ENCODE results near the gene HOXA11.

The HOXA11 gene

GRCh38 chr7:27139334-27140125 lies 45.5 kb downstream of the HOXA11 start:
- no peaks in the 10 kb centered on the region for H4K20me1 ChIP-seq (ENCODE audit: insufficient read depth, low read length)
- H3K27me3 ChIP-seq (ENCODE audit: insufficient read depth, low read length): no peaks in the 10 kb centered on the region
- TF ChIP-seq CTCF (IDR thresholded peaks at IDR 0.05; ENCODE audit: low read length): no peak
- TF ChIP-seq EZH2 (IDR thresholded peaks at IDR 0.05; ENCODE audit: borderline replicate concordance, low read length): no peak
- H3K9ac ChIP-seq (ENCODE audit: low read length): no peak overlapping the region
- H3K4me3 ChIP-seq (ENCODE audit: low read depth, low read length, poor library complexity, severe bottlenecking): no peak overlapping the region
- no peaks in the 10 kb centered on the region for H3K79me2 ChIP-seq (ENCODE audit: insufficient read depth, low read length)
- no peak overlapping the region for H3K27ac ChIP-seq (ENCODE audit: low read depth, low read length, poor library complexity, severe bottlenecking)
- no peaks in the 10 kb centered on the region for H3K9me3 ChIP-seq (ENCODE audit: low read length)
- H3K4me2 ChIP-seq (ENCODE audit: low read length): no peak overlapping the region
- H3K9me2 ChIP-seq (ENCODE audit: low read depth, low read length): no peaks in the 10 kb centered on the region
- no peaks in the 10 kb centered on the region for H3F3A ChIP-seq (ENCODE audit: insufficient read depth, low read length)
- no peak overlapping the region for H2AFZ ChIP-seq (ENCODE audit: low read length)
- H3K4me1 ChIP-seq (ENCODE audit: insufficient read depth, low read length, severe bottlenecking): peaks cover 17% of the 10 kb centered on the region
- no peaks in the 10 kb centered on the region for H3K36me3 ChIP-seq (ENCODE audit: insufficient read depth, low read length)

- no peaks in the 10 kb centered on the region for H3K9me2 ChIP-seq (ENCODE audit: low read depth, low read length)
- TF ChIP-seq EZH2 (IDR thresholded peaks at IDR 0.05; ENCODE audit: borderline replicate concordance, low read length) (no peak), CTCF (IDR thresholded peaks at IDR 0.05; ENCODE audit: low read length) (no peak)
- no peaks in the 10 kb centered on the region for H3K27me3 ChIP-seq (ENCODE audit: insufficient read depth, low read length)
- H3K36me3 ChIP-seq (ENCODE audit: insufficient read depth, low read length): no peaks in the 10 kb centered on the region
- H3K4me2 ChIP-seq (ENCODE audit: low read length): no peak overlapping the region
- H3K27ac ChIP-seq (ENCODE audit: low read depth, low read length, poor library complexity, severe bottlenecking): no peak overlapping the region
- H3K9me3 ChIP-seq (ENCODE audit: low read length): no peaks in the 10 kb centered on the region
- no peak overlapping the region for H3K4me3 ChIP-seq (ENCODE audit: low read depth, low read length, poor library complexity, severe bottlenecking)
- H3F3A ChIP-seq (ENCODE audit: insufficient read depth, low read length): no peaks in the 10 kb centered on the region
- H3K79me2 ChIP-seq (ENCODE audit: insufficient read depth, low read length): no peaks in the 10 kb centered on the region
- no peaks in the 10 kb centered on the region for H4K20me1 ChIP-seq (ENCODE audit: insufficient read depth, low read length)
- no peak overlapping the region for H3K9ac ChIP-seq (ENCODE audit: low read length)
- no peak overlapping the region for H2AFZ ChIP-seq (ENCODE audit: low read length)
- H3K4me1 ChIP-seq (ENCODE audit: insufficient read depth, low read length, severe bottlenecking): peaks cover 11% of the 10 kb centered on the region
These were observed 46.1 kb downstream of the HOXA11 start for GRCh38 chr7:27138985-27139333.

GRCh38 chr7:27138472-27138871 lies 46.6 kb downstream of the HOXA11 start:
- no peak for TF ChIP-seq CTCF (IDR thresholded peaks at IDR 0.05; ENCODE audit: low read length)
- TF ChIP-seq EZH2 (IDR thresholded peaks at IDR 0.05; ENCODE audit: borderline replicate concordance, low read length): no peak
- Histone ChIP-seq H3K27me3 (ENCODE audit: insufficient read depth, low read length) (no peaks in the 10 kb centered on the region), H3K9me2 (ENCODE audit: low read depth, low read length) (no peaks in the 10 kb centered on the region), H2AFZ (ENCODE audit: low read length) (no peak overlapping the region), H3K9me3 (ENCODE audit: low read length) (no peaks in the 10 kb centered on the region), H3K4me3 (ENCODE audit: low read depth, low read length, poor library complexity, severe bottlenecking) (no peak overlapping the region), H4K20me1 (ENCODE audit: insufficient read depth, low read length) (no peaks in the 10 kb centered on the region), H3K9ac (ENCODE audit: low read length) (no peak overlapping the region), H3K4me1 (ENCODE audit: insufficient read depth, low read length, severe bottlenecking) (peaks cover 9% of the 10 kb centered on the region), H3K4me2 (ENCODE audit: low read length) (no peak overlapping the region), H3K36me3 (ENCODE audit: insufficient read depth, low read length) (no peaks in the 10 kb centered on the region), H3K79me2 (ENCODE audit: insufficient read depth, low read length) (no peaks in the 10 kb centered on the region), H3F3A (ENCODE audit: insufficient read depth, low read length) (no peaks in the 10 kb centered on the region), H3K27ac (ENCODE audit: low read depth, low read length, poor library complexity, severe bottlenecking) (no peak overlapping the region)

Measured in OCI-LY1 (cell line).